ENCODE results near the gene ZCCHC4.
"Not testable (repeated sequence)": the region's sequence is repeated elsewhere in the genome, so short reads cannot be mapped to it uniquely, and the experiment has no call there.

ZCCHC4 gene

DNA sequence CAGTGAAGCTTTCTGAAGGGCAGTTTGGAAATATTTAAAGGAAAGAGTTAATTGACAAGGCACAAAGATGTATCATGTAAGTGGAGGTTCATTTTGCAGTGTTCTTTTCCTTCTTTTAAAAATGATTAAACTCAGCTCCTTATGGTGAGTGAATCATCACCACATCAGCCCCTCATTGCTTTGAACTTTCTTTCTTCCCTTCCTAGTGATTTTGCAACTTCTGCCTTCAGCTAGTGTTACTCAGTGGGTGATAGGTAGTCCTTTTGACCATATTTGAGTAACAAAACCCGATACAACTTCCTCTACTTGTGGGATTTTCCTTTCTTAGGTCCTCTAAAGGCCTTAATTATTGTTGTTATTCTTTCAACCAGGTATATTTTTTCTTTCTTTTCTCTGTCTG is 8.2 kb downstream of the ZCCHC4 start:
- no peak for DNase-seq (ENCODE audit: low read depth in 2 of 2)

DNA sequence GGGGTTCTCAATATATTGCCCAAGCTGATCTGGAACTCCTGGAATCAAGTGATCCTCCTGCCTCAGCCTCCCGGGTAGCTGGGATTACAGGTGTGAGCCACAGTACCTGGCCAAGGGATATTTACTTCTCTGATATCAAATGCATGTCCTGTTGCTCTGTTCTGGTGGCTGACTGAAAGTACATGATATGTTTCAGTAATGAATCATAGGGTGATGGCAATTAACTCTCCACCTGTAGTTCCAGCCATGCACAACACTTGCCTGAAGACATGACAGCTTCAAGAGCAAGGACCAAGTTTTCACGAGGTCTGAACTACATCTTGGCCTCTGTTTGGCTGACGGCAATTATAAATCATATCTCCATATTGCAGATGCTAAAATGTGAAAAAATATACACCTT is 9.1 kb downstream of the ZCCHC4 start:
- DNase-seq (ENCODE audit: low read depth in 2 of 2) = no peak

DNA sequence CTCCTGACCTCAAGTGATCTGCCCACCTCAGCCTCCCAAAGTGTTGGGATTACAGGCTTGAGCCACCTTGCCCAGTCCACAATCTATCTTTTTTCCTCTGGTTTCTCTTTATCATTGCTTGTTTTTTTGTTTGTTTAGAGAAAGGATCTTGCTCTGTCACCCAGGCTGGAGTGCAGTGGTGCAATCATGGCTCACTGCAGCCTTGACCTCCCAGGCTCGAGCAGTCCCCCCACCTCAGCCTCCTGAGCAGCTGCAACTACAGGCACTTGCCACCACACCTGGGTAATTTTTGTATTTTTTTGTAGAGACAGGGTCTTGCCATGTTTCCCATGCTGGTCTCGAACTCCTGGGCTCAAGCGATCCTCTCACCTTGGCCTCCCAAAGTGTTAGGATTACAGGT is 15.9 kb downstream of the ZCCHC4 start:
- not testable (repeated sequence) for DNase-seq (ENCODE audit: low read depth in 2 of 2)

DNA sequence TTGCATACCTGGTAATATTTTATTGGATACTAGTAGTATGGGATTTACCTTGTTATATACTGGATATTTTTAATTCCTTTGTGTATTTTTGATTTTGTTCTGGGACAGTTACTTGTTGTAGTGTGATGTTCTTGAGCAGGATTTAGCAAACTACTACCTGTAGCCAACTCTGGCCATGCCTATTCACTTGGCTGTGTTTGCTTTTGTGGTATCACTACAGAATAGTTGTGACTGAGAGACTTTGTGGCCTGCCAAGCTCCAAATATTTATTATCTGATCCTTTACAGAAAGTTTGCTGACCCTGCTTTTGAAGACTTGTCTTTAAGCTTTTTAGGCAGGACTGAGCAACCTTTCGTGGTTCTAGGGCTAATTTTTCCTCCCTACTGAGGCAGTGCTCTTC is 17.8 kb downstream of the ZCCHC4 start:
- DNase-seq (ENCODE audit: low read depth in 2 of 2) = no peak

DNA sequence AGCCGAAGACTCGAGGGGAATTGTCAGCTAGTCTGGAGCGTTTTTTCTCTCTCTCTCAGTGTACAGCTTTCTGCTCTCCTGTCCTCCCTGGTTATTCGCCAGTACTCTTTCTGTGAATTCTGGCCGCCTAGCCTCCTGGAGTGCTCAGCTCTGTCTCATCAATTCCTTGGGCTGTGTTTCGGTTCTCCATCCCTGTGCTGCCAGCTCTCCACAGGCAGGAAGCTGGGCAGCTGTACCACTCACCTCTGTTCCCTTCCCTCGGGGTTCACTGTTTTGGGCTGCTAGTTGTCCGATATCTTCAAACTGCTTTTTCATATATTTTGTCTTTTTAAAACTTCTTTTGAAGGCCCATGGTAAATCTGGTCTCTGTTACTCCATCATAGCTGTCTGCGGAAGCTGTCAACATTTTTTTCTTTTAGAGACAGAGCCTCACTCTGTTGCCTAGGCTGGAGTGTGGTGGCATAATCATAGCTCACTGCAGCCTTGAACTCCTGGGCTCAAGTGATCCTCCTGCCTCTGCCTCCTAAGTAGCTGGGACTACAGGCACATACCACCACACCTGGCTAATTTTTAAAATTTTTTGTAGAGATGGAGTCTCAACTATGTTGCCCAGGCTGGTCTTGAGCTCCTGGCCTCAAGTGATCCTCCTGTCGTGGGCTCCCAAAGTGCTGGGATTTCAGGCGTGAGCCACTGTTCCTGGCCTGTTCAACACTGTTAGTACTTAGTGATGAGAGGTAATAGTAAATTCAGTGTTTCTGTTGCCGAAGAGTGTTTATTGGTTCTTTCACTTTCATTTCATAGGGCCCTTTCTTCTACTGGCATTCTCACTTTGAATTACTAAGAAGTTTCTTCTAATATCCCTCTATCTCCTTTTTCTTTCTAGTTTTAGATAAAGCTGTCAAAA is 18.6 kb downstream of the ZCCHC4 start:
- no peak for DNase-seq (ENCODE audit: low read depth in 2 of 2)

DNA sequence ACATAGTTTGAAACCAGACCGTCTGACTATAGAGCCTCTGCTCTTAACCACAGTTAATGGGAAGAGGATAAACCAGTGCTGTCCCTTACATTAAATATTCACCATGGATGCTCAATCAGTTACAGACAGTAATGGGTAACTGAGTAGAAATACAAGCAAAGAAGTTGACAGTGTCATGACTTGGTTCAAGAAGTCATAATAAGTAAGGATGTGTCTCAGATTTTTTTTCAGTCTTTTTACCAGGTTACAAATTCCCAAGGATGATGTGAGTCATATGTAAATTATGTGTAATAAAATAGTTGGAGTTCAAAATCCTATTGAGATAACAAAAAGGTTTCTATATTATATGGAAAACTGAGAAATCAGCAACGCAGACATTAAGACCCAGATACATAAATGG is 31.1 kb downstream of the ZCCHC4 start:
- no peak for DNase-seq (ENCODE audit: low read depth in 2 of 2)

DNA sequence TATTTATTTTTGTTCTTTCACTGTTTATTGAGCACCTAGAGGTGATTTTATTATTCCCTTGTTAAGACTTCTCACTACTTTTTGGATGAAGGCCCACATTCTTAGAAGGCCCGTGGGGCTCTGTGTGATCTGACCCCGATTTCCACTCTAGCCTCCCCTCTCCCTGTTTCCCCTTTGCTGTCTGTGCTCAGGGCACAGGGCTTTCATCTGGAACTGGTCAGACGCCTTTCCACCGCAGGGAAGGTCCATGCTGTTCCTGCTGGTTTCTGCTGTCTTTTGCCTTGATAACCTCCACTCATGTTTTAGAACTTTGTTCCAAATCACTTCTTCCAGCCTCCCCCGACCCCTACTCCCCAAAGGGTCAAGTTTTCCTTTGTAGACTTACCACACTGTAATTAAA is 33.2 kb downstream of the ZCCHC4 start:
- DNase-seq (ENCODE audit: low read depth in 2 of 2) = no peak

DNA sequence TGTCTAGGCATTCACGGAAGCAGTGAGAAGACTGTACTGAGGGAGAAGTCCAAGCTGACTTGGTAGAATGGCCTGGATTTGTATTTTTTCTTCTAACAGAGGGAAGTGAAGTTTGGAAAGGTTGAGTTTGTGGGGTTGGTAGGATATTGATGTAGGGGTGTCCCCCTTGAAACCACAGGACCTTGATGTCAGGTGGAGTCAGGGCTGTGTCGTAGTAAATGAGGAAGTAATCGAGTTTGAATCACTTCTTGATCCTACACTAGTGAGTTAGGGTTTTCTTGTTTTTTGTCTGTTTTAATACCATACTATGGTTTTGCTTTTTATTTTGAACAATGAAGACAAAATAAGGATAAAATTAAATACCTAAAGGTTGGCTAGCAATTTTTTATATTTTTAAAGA is 34.3 kb downstream of the ZCCHC4 start:
- DNase-seq (ENCODE audit: low read depth in 2 of 2) = no peak

DNA sequence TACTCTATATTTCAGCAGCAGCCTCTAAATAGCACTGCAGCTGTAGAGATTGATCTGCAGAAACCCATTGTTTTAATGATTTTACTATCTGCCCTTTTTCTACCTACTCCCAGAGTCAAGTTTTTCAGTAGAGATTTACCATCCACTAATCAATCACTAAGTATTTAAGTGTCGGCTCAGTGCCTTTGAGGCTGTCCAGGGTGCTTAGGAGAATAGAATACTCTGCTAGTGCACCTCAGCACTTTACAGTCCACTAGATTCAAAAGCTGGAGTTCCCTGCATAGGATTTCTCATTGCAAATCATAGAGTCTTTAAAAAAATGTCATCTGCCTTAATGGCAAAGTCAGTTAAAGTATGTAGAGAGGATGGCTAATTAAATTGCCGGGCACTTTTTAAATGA is 34.9 kb downstream of the ZCCHC4 start:
- DNase-seq (ENCODE audit: low read depth in 2 of 2) = no peak

DNA sequence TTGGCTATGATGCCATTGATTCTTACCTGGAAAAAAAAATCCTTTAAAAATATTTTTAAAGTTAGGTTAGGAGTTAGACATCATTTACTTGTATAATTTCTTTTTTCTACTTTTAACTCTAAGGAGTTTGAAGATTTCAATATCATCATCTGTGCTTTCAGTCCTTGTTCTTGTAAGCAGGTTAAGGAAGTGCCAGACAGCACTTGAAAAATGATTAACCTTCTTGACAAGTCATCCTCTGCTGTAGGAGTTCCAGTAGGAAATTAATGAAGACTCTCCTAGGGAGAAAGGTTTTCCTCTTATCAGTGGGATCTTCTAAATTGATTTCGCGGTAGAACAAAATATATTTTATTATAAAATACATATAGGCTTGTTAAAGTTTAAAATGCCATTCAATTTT is 35.4 kb downstream of the ZCCHC4 start:
- no peak for DNase-seq (ENCODE audit: low read depth in 2 of 2)

DNA sequence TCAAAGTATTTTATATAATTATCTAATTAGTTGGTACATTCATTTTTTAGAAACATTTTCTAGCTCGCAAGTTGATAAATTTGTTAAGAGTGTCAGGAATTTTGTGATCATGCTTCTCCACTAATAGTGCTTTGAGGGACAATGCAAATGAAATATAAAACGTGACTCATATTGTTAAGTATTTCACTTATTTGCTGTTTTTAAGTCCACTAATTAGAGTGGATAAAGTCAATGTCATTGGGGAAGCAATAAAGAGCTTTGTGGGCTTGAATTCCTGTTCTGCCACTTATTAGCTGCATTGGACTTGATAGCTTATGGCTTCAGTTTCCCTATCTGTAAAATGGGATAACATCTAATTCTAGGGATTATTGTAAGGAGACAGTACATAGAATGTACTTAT is 38.0 kb downstream of the ZCCHC4 start:
- DNase-seq (ENCODE audit: low read depth in 2 of 2) = no peak

DNA sequence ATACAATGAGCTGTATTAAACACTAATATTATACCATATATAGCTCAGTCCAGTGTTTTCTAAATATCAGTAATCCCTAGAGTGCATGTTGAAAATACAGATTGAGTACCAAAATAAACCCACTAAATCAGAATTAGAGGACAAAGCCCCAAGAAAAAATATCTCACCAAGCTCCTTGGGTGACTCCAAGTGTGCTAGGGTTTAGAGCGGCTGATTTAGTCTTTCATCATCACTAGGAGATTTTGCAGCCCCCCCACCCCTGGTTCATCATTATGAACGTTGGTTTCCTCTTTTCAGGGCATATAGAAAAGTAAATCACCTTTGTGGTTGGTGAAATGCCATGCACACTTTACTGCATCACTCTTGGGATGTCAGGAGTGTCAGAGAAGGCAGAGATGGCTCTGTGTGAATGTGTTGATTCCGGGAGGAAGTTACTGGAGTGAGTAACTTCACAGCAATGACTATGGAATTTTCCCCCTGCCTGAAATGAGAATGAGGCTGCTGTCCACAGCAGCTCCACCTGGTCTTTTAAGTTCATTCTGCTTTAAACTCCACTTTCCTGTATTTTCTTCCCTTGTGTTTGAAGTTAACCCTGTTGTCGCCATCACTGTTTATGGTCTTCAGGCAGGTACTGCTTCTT is 39.3 kb downstream of the ZCCHC4 start:
- DNase-seq (ENCODE audit: low read depth in 2 of 2) = no peak

DNA sequence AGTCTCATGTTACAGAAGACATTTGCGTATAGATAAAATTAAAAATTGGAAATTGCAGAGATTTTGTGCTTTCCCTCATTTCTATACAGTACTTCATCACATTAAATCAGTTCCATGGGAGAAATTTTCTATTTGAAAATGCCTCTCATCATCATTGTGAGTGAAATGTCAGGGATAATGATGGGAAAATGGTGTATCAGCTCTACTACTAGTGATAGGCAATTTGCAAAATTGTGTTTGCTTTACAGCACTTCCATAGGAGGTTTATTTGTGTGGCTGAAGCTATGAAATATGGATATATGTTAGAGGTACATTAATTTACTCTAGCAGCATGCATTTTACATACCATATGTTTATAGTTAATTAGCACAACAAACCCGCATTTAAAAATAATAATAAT is 43.5 kb downstream of the ZCCHC4 start:
- no peak for DNase-seq (ENCODE audit: low read depth in 2 of 2)

DNA sequence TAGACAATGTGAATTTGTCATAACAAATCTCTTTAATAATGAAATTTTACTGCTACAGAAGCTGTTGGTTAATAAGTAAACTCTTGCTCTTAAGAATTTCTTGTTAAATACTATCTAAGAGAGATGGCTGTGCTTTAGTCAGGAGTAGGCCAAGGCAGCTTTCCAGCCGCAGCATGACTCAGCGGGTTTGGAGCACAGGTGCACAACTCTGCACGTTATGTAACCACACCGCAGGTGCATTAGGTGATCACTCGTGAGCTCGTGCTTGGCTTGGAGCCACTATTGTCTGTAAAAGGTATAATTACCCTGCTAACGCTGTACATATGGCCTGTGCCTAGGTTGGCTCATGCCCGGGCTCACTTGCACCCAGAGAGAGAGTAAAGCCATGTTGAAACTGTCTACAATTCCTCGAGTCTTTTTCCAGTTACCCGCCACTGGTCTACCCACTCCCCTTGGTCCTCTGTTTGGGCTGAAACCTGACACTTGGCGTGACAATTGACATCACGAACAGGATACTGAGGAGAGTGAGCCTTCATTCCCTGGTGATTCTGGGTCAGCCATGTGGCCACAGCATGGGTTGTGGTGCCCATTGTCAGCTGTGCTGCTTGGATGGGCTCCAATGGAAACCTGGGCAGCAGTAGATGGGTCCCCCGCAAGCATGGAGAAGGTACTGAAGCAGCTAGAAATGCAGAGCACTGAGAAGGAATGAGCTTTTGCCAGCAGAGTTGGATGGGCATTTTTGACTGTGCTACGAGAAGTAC is 46.1 kb downstream of the ZCCHC4 start:
- DNase-seq (ENCODE audit: low read depth in 2 of 2) = no peak

DNA sequence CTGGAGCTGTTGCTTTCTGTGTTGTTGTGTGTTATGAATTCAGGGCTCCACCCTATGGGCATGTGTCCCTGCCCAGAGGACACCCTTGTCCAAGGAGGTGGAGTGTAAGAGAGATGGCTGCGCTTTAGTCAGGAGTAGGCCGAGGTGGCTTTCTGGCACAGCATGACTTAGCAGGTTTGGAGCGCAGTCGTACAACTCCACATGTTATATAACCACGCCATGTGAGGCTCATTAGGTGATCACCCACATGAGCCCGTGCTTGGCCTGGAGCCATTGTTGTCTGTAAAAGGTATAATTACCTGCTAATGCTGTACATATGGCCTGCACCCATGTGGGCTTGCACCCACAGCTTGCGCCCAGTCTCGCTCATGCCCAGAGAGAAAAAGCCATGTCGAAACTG is 48.7 kb downstream of the ZCCHC4 start:
- DNase-seq (ENCODE audit: low read depth in 2 of 2) = no peak

DNA sequence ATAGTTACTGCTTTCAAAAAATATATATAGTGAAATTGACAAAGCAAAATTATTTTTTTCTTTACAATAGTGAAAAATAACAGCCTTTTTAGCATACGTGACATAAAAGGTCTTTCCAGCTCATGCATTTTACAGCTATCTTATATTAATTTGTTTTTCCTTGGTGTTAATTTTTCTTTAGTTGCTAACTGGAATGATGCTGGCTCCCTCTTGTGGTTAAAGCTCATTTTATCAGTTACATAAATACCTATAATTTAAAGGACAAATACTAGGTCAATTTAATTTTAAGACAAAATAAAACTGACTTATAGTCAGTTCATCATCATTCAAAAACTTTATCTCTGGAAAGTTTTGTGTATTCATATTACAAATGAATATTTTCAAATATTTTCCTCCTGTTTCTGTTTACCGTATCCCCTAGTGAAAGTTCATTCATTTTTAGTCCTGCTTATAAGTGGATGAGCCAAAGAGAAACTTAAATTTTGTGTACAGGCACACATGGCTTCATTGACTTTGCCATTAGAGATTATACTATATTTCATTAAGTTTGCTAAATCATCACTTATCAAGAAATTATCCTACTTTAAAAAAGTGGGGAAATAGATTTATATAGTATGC is 54.5 kb downstream of the ZCCHC4 start:
- no peak for DNase-seq (ENCODE audit: low read depth in 2 of 2)

DNA sequence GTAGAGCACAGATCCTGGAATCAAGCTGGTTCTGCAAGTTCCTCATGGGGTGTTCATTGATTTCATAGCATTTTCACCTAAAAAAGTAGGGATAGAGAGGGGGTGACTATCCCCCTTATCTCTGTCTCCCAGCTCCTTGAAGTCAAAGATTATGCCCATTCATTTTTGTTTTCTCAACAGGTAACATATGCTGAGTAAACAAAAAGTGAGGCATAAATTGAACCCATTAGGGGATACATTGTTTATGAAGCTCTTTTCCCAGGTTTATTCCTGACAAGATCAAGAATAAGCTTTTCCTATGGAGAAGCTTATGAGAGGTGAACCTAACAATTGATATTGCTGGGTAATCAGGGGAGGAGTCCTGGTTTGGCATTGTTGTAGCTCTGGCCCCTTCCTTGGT is 55.3 kb downstream of the ZCCHC4 start:
- no peak for DNase-seq (ENCODE audit: low read depth in 2 of 2)

DNA sequence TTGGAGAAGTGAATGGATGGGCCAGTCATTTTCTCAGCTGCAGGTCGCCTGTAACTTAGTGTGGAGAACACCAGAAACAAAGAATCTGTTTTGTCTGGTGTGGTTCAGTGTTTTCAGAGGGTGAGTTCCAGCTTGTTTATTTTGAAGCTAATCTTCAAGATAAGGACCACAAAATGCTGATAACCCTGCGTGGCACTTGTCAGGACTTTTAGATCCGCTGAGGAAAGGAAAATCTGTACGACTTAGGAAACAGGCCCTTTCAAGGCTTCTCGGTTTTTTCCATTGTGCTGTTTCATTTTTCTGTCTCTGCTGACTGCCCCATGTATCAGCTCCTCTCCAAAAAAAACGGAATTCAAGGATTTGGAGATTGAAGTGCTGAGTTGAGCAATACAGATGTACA is 55.7 kb downstream of the ZCCHC4 start:
- DNase-seq (ENCODE audit: low read depth in 2 of 2) = no peak

DNA sequence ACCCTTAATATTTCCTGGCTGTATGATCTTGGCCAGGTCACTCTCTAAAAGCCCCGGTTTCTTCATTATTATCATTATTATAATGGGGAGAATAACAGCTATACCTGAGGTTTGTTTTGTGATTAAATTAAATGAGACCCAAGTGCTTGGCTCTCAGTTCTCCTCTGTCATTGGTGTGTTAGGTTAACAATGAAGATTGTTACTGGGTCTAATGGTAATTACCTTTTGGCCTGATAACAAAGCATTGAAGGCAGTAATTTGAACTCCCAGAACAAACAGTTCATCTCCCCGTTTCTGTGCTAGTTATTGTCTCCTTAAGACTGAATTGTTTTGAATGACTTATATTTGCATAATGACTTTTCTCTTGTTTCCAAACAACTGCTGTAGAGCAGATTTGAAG is 57.7 kb downstream of the ZCCHC4 start:
- no peak for DNase-seq (ENCODE audit: low read depth in 2 of 2)

DNA sequence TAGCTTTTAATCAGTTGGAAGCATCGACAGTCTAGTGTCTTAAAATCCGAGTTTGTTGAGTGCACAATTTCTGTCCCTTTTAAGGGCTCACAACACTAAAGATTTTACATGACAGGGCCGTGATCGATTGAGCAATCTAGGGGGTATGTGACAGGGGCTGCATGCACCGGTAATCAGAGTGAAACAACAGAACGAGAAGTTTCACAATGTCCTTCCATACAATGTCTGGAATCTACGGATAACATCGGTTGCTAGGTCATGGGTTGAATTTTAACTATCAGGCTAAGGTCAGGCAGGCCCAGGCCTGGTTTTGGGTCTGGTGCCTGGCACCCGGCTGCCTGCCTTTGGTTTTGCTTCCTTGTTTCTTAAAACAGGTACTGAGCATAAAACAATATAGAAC is 60.0 kb downstream of the ZCCHC4 start:
- not testable (repeated sequence) for DNase-seq (ENCODE audit: low read depth in 2 of 2)

DNA sequence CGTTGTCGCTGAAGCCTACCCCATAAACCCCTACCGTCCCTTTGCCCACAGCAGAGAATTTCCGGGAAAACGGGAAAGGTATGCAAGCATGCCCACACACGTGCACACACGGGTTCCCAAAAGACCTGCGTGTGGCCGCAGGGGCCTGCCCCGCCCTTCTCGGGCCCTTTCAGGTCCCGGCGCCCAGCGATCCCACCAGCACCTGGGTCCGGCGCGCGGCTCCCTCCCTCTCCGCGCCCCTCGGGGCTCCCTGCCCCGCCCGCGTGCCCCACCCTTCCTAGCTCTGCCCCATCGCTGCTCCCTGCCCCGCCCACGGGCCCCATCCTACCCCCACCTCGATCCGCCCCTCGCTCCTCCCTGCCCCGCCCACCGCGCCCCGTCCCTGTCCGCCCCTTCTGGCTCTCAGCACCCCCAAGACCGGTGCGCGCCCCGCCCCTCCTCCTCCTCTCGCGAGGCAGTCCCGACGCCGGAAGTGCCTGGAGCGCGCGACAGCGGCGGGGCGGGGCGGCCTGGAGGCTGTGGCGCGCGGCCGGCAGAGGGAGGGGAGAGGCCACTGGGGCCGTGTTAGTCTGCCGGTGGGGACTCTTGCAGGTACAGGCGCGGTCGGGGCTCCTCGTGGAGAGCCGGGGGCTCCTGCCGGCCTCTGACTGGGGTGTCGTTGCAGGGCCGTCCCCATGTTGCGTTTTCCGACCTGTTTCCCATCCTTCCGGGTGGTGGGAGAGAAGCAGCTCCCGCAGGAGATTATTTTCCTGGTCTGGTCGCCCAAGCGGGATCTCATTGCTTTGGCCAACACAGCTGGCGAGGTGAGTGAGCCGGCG is 64.4 kb downstream of the ZCCHC4 start, which contains the start of gene ANAPC4:
ANAPC4 (plus strand) TSS at position 510 of the 818 bp plus-strand sequence; CDS start at position 675, 165 bp downstream.
- peak; percentile 95 to 98 for DNase-seq (ENCODE audit: low read depth in 2 of 2)
